ENCODE results near the gene SLC25A12.

DNA sequence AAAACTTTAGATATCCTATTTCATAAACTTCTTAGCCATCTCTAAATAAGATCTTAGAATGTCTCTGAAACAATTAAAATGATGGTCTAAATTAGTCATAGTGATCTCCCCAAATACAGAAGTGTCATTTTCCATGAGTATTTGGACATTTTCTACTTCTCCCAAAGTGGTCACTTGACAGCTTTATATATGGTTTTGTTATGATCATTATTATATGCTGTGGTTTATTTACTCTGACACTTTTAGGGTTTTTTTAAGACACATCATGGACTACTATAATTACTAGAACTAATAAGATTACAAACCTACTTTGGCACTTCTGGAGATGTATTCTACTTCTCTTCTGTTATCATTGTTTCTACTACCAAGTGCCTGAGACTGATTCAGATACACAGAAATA lies 47.1 kb downstream of the SLC25A12 start:
- TF ChIP-seq POLR2AphosphoS5 (IDR thresholded peaks at IDR 0.05) (no peak), POLR2A (IDR thresholded peaks at IDR 0.05) (no peak)
- TF ChIP-seq, protein P1, sequence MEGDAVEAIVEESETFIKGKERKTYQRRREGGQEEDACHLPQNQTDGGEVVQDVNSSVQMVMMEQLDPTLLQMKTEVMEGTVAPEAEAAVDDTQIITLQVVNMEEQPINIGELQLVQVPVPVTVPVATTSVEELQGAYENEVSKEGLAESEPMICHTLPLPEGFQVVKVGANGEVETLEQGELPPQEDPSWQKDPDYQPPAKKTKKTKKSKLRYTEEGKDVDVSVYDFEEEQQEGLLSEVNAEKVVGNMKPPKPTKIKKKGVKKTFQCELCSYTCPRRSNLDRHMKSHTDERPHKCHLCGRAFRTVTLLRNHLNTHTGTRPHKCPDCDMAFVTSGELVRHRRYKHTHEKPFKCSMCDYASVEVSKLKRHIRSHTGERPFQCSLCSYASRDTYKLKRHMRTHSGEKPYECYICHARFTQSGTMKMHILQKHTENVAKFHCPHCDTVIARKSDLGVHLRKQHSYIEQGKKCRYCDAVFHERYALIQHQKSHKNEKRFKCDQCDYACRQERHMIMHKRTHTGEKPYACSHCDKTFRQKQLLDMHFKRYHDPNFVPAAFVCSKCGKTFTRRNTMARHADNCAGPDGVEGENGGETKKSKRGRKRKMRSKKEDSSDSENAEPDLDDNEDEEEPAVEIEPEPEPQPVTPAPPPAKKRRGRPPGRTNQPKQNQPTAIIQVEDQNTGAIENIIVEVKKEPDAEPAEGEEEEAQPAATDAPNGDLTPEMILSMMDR (IDR thresholded peaks at IDR 0.05), result no peak
